ENCODE results near the gene SIPA1L3. TPM values are rescaled to one million over a fixed set of nuclear protein-coding genes. Genes with fewer than 3 reads are reported as not detected.

The SIPA1L3 gene
- total and polyA plus RNA-seq, 2 experiments from 2014 or later: 15.7 to 54.1 TPM

DNA sequence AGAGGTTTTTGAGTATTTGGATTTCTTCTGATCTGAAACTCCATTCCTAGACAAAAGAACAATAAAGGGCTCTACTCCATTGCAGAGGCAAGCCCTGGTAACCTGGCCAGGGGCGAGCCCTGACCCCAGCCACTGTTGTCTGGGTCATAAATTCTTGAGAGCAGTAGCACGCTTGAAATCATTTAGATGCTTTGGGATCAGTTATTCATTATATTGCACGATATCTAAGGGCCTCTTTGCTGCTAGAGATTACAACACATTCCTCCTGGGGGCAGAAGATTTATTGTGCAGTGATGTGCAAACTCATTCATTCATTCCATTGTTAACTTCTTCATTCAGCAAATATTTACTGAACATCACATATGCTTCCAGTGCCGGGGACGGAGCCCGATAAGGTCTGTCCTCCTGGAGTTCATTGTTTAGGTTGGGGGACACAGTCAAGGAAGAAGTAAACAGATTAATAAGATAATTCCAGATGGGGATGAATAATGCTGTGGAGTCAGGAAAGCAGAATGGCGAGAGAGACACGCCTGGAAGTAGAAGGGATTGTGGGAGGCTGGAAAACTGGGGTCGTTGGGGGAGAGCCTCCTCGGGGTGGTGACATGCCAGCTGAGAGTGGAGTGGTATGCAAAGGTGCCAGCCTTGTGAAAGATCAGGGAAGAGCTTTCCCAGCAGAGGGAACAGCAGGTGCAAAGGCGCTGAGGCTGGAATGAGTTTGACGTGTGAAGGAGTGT is 34.9 kb downstream of the SIPA1L3 start:
- Histone ChIP-seq H3K79me2 (replicated peaks; ENCODE audit: insufficient read depth) (peaks cover 86% of the 10 kb centered on the region), H3K27ac (ENCODE audit: low read depth) (0 out of 2 replicates have a peak overlapping the region, but pooled peaks have one; percentile 45), H2AFZ (no peak overlapping the region), H3F3A (replicated peaks; ENCODE audit: low read depth) (peaks cover 3% of the 10 kb centered on the region; the same call in 1 of the 2 replicates), H3K4me2 (no peak overlapping the region), H3K36me3 (ENCODE audit: insufficient read depth) (0 out of 2 replicates have a peak, but pooled peaks cover 4% of the 10 kb centered on the region), H3K4me1 (ENCODE audit: insufficient read depth) (no peaks in the 10 kb centered on the region), H3K27me3 (ENCODE audit: insufficient read depth) (no peaks in the 10 kb centered on the region), H3K9me2 (ENCODE audit: insufficient read depth) (no peaks in the 10 kb centered on the region), H4K20me1 (replicated peaks; ENCODE audit: insufficient read depth) (peaks cover 22% of the 10 kb centered on the region), H3K4me3 (no peak overlapping the region)
- Mint-ChIP-seq H3K36me3 (ENCODE audit: low read depth) (peaks cover 21% of the 10 kb centered on the region), H3K27me3 (ENCODE audit: insufficient read depth, low read depth, poor library complexity) (peaks cover 2% of the 10 kb centered on the region), H3K4me3 (no peak overlapping the region), H3K4me1 (peaks cover 6% of the 10 kb centered on the region), H3K27ac (no peak overlapping the region), H3K9me3 (peaks cover 8% of the 10 kb centered on the region)
- ATAC-seq (no peak), DNase-seq (ENCODE audit: low spot score) (no peak)
- TF ChIP-seq, protein P1, sequence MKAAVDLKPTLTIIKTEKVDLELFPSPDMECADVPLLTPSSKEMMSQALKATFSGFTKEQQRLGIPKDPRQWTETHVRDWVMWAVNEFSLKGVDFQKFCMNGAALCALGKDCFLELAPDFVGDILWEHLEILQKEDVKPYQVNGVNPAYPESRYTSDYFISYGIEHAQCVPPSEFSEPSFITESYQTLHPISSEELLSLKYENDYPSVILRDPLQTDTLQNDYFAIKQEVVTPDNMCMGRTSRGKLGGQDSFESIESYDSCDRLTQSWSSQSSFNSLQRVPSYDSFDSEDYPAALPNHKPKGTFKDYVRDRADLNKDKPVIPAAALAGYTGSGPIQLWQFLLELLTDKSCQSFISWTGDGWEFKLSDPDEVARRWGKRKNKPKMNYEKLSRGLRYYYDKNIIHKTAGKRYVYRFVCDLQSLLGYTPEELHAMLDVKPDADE (IDR thresholded peaks at IDR 0.05): no peak
- TF ChIP-seq STAT1 (IDR thresholded peaks at IDR 0.05; ENCODE audit: unreplicated experiment) (no peak), EZH2 (IDR thresholded peaks at IDR 0.05; ENCODE audit: low read depth, unreplicated experiment) (no peak)
- TF ChIP-seq, protein P2, sequence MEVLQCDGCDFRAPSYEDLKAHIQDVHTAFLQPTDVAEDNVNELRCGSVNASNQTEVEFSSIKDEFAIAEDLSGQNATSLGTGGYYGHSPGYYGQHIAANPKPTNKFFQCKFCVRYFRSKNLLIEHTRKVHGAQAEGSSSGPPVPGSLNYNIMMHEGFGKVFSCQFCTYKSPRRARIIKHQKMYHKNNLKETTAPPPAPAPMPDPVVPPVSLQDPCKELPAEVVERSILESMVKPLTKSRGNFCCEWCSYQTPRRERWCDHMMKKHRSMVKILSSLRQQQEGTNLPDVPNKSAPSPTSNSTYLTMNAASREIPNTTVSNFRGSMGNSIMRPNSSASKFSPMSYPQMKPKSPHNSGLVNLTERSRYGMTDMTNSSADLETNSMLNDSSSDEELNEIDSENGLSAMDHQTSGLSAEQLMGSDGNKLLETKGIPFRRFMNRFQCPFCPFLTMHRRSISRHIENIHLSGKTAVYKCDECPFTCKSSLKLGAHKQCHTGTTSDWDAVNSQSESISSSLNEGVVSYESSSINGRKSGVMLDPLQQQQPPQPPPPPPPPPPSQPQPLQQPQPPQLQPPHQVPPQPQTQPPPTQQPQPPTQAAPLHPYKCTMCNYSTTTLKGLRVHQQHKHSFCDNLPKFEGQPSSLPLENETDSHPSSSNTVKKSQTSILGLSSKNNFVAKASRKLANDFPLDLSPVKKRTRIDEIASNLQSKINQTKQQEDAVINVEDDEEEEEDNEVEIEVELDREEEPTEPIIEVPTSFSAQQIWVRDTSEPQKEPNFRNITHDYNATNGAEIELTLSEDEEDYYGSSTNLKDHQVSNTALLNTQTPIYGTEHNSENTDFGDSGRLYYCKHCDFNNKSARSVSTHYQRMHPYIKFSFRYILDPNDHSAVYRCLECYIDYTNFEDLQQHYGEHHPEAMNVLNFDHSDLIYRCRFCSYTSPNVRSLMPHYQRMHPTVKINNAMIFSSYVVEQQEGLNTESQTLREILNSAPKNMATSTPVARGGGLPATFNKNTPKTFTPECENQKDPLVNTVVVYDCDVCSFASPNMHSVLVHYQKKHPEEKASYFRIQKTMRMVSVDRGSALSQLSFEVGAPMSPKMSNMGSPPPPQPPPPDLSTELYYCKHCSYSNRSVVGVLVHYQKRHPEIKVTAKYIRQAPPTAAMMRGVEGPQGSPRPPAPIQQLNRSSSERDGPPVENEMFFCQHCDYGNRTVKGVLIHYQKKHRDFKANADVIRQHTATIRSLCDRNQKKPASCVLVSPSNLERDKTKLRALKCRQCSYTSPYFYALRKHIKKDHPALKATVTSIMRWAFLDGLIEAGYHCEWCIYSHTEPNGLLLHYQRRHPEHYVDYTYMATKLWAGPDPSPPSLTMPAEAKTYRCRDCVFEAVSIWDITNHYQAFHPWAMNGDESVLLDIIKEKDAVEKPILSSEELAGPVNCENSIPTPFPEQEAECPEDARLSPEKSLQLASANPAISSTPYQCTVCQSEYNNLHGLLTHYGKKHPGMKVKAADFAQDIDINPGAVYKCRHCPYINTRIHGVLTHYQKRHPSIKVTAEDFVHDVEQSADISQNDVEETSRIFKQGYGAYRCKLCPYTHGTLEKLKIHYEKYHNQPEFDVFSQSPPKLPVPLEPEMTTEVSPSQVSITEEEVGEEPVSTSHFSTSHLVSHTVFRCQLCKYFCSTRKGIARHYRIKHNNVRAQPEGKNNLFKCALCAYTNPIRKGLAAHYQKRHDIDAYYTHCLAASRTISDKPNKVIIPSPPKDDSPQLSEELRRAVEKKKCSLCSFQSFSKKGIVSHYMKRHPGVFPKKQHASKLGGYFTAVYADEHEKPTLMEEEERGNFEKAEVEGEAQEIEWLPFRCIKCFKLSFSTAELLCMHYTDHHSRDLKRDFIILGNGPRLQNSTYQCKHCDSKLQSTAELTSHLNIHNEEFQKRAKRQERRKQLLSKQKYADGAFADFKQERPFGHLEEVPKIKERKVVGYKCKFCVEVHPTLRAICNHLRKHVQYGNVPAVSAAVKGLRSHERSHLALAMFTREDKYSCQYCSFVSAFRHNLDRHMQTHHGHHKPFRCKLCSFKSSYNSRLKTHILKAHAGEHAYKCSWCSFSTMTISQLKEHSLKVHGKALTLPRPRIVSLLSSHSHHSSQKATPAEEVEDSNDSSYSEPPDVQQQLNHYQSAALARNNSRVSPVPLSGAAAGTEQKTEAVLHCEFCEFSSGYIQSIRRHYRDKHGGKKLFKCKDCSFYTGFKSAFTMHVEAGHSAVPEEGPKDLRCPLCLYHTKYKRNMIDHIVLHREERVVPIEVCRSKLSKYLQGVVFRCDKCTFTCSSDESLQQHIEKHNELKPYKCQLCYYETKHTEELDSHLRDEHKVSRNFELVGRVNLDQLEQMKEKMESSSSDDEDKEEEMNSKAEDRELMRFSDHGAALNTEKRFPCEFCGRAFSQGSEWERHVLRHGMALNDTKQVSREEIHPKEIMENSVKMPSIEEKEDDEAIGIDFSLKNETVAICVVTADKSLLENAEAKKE (CRISPR knock-in tag; IDR thresholded peaks at IDR 0.05): no peak

Data from GM23338 (cell line).